SJSA1 (cell line): ENCODE data around the gene ADAM33. TPM values are rescaled to one million over a fixed set of nuclear protein-coding genes. Genes with fewer than 3 reads are reported as not detected.

Source experiments
- DNase-seq, 2 experiments: peaks; one replicate each; pipeline ENCODE4 v3.0.0-alpha.2; 2015 to 2020; ENCODE audit warnings: low spot score in 2 of 2, low read depth in 1 of 2
- H3K27ac ChIP-seq: fragments of 250-450 bp; sonication (Bioruptor Pico); 2 replicates; pipeline ENCODE4 v1.5.1; 2020; ENCODE audit warnings: mild to moderate bottlenecking, moderate library complexity
- H3K27me3 ChIP-seq: fragments of 250-450 bp; sonication (Bioruptor Pico); replicated peaks from 2 replicates; pipeline ENCODE4 v1.5.1; 2020; ENCODE audit warnings: mild to moderate bottlenecking, moderate library complexity
- H3K36me3 ChIP-seq: fragments of 250-450 bp; sonication (Bioruptor Pico); 2 replicates; pipeline ENCODE4 v1.5.1; 2020; ENCODE audit warnings: mild to moderate bottlenecking
- H3K4me1 ChIP-seq: fragments of 250-450 bp; sonication (Bioruptor Pico); replicated peaks from 2 replicates; pipeline ENCODE4 v1.6.1; 2021; ENCODE audit warnings: mild to moderate bottlenecking
- H3K4me3 ChIP-seq: fragments of 250-450 bp; sonication (Bioruptor Pico); 2 replicates; pipeline ENCODE4 v1.5.1; 2020; ENCODE audit warnings: mild to moderate bottlenecking
- H3K9me3 ChIP-seq: fragments of 250-450 bp; sonication (Bioruptor Pico); replicated peaks from 2 replicates; pipeline ENCODE4 v1.5.1; 2020; ENCODE audit warnings: mild to moderate bottlenecking
- total RNA-seq: library from RNA; depleted of rRNA; stranded (reverse); fragments of >200 nt; shearing (Covaris generic); gene quantifications from 2 replicates; pipeline ENCODE4 v1.2.3, GENCODE V29; 2014

The ADAM33 gene
- total RNA-seq, 1 experiment from 2014 or later, result not detected

- Histone ChIP-seq H3K27ac (no peak overlapping the region), H3K9me3 (no peaks in the 10 kb centered on the region), H3K27me3 (no peaks in the 10 kb centered on the region), H3K4me3 (no peak overlapping the region), H3K4me1 (no peaks in the 10 kb centered on the region), H3K36me3 (no peaks in the 10 kb centered on the region)
- DNase-seq, result no peak
Observed at GRCh38 chr20:3702611-3703391, 21.0 kb upstream of the ADAM33 start.

- H3K27ac ChIP-seq, result no peak overlapping the region
- H3K36me3 ChIP-seq, result no peaks in the 10 kb centered on the region
- no peaks in the 10 kb centered on the region for H3K27me3 ChIP-seq
- no peaks in the 10 kb centered on the region for H3K4me1 ChIP-seq
- 0 out of 2 replicates have a peak, but pooled peaks cover 2% of the 10 kb centered on the region for H3K9me3 ChIP-seq
- no peak for DNase-seq
- no peak overlapping the region for H3K4me3 ChIP-seq
Observed at GRCh38 chr20:3701061-3701998, 19.5 kb upstream of the ADAM33 start.

GRCh38 chr20:3699037-3699436, 17.2 kb upstream of the ADAM33 start:
- no peaks in the 10 kb centered on the region for H3K36me3 ChIP-seq
- H3K4me1 ChIP-seq, result no peaks in the 10 kb centered on the region

GRCh38 chr20:3698591-3699001, 16.8 kb upstream of the ADAM33 start:
- DNase-seq, result no peak
- no peaks in the 10 kb centered on the region for H3K27me3 ChIP-seq

More at GRCh38 chr20:3699037-3699436, 17.2 kb upstream of the ADAM33 start:
- no peak for DNase-seq
- no peak overlapping the region for H3K27ac ChIP-seq
- no peaks in the 10 kb centered on the region for H3K27me3 ChIP-seq
- no peak overlapping the region for H3K4me3 ChIP-seq
- H3K9me3 ChIP-seq, result peaks cover 4% of the 10 kb centered on the region; the same call in 1 of the 2 replicates

GRCh38 chr20:3697588-3698305, 15.9 kb upstream of the ADAM33 start:
- no peak overlapping the region for H3K27ac ChIP-seq
- H3K4me1 ChIP-seq, result no peaks in the 10 kb centered on the region
- H3K9me3 ChIP-seq, result peaks cover 4% of the 10 kb centered on the region; the same call in 1 of the 2 replicates
- DNase-seq, result no peak
- no peak overlapping the region for H3K4me3 ChIP-seq
- H3K27me3 ChIP-seq, result no peaks in the 10 kb centered on the region
- no peaks in the 10 kb centered on the region for H3K36me3 ChIP-seq

More at GRCh38 chr20:3698591-3699001, 16.8 kb upstream of the ADAM33 start:
- Histone ChIP-seq H3K4me3 (no peak overlapping the region), H3K36me3 (no peaks in the 10 kb centered on the region), H3K9me3 (peaks cover 4% of the 10 kb centered on the region; the same call in 1 of the 2 replicates), H3K27ac (no peak overlapping the region), H3K4me1 (no peaks in the 10 kb centered on the region)

- no peak for DNase-seq
- no peaks in the 10 kb centered on the region for H3K36me3 ChIP-seq
- no peaks in the 10 kb centered on the region for H3K27me3 ChIP-seq
- H3K27ac ChIP-seq, result no peak overlapping the region
- H3K9me3 ChIP-seq, result peaks cover 4% of the 10 kb centered on the region; the same call in 1 of the 2 replicates
- H3K4me1 ChIP-seq, result no peaks in the 10 kb centered on the region
- no peak overlapping the region for H3K4me3 ChIP-seq
Observed at GRCh38 chr20:3696745-3697587, 15.2 kb upstream of the ADAM33 start.

GRCh38 chr20:3696200-3696599, 14.4 kb upstream of the ADAM33 start:
- Histone ChIP-seq H3K9me3 (peaks cover 4% of the 10 kb centered on the region; the same call in 1 of the 2 replicates), H3K4me3 (no peak overlapping the region), H3K36me3 (no peaks in the 10 kb centered on the region), H3K27me3 (no peaks in the 10 kb centered on the region), H3K27ac (no peak overlapping the region), H3K4me1 (no peaks in the 10 kb centered on the region)
- DNase-seq, result no peak

- Histone ChIP-seq H3K27me3 (no peaks in the 10 kb centered on the region), H3K27ac (no peak overlapping the region), H3K36me3 (no peaks in the 10 kb centered on the region), H3K9me3 (peaks cover 4% of the 10 kb centered on the region; the same call in 1 of the 2 replicates), H3K4me3 (no peak overlapping the region), H3K4me1 (no peaks in the 10 kb centered on the region)
- DNase-seq, result no peak
Observed at GRCh38 chr20:3694864-3695263, 13.1 kb upstream of the ADAM33 start.

- H3K9me3 ChIP-seq, result peaks cover 4% of the 10 kb centered on the region; the same call in 1 of the 2 replicates
- H3K27me3 ChIP-seq, result no peaks in the 10 kb centered on the region
- no peaks in the 10 kb centered on the region for H3K36me3 ChIP-seq
- no peak overlapping the region for H3K27ac ChIP-seq
- DNase-seq, result no peak
- no peak overlapping the region for H3K4me3 ChIP-seq
- no peaks in the 10 kb centered on the region for H3K4me1 ChIP-seq
Observed at GRCh38 chr20:3693376-3693775, 11.6 kb upstream of the ADAM33 start.

GRCh38 chr20:3692706-3693294, 11.0 kb upstream of the ADAM33 start:
- H3K36me3 ChIP-seq, result no peaks in the 10 kb centered on the region
- no peak overlapping the region for H3K27ac ChIP-seq
- H3K4me1 ChIP-seq, result no peaks in the 10 kb centered on the region
- H3K27me3 ChIP-seq, result no peaks in the 10 kb centered on the region
- peaks cover 4% of the 10 kb centered on the region; the same call in 1 of the 2 replicates for H3K9me3 ChIP-seq
- H3K4me3 ChIP-seq, result no peak overlapping the region
- no peak for DNase-seq

- Histone ChIP-seq H3K4me3 (no peak overlapping the region), H3K4me1 (peaks cover 3% of the 10 kb centered on the region), H3K9me3 (peaks cover 4% of the 10 kb centered on the region; the same call in 1 of the 2 replicates), H3K27ac (no peak overlapping the region), H3K27me3 (no peaks in the 10 kb centered on the region), H3K36me3 (no peaks in the 10 kb centered on the region)
- no peak for DNase-seq
Observed at GRCh38 chr20:3691897-3692296, 10.1 kb upstream of the ADAM33 start.

GRCh38 chr20:3691306-3691705, 9.5 kb upstream of the ADAM33 start:
- Histone ChIP-seq H3K27ac (no peak overlapping the region), H3K27me3 (no peaks in the 10 kb centered on the region), H3K4me1 (peaks cover 5% of the 10 kb centered on the region), H3K4me3 (no peak overlapping the region), H3K36me3 (no peaks in the 10 kb centered on the region), H3K9me3 (peaks cover 1% of the 10 kb centered on the region; the same call in 1 of the 2 replicates)
- DNase-seq, result no peak
